ENCODE results near the gene PHTF2.

PHTF2 gene

DNA sequence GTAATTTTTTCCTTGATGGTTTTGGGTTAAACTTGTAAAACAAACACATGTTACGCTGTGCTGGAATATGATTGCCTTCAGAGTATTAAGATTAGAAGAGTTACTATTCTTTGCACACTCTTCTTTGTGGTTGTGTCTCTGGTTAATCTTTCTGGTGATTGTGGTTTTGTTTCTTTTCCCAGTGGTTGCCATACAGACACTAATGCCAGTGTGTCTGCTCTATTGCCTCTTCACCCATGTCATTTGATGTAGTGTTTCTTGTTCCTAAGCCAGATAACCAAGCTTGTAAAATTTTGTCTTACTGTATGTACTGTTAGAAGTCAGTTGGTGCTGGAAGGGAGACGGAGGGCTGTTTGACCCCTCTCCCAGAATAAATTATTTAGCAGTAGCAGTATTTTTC, 124.8 kb downstream of the PHTF2 start:
- ATAC-seq: no peak
- TF ChIP-seq ZNF8 (CRISPR knock-in tag; IDR thresholded peaks at IDR 0.05): no peak
- no peak for TF ChIP-seq ZFP30 (CRISPR knock-in tag; IDR thresholded peaks at IDR 0.05)
- no peak for TF ChIP-seq GLIS3 (CRISPR knock-in tag; IDR thresholded peaks at IDR 0.05)
- TF ChIP-seq, protein P1, sequence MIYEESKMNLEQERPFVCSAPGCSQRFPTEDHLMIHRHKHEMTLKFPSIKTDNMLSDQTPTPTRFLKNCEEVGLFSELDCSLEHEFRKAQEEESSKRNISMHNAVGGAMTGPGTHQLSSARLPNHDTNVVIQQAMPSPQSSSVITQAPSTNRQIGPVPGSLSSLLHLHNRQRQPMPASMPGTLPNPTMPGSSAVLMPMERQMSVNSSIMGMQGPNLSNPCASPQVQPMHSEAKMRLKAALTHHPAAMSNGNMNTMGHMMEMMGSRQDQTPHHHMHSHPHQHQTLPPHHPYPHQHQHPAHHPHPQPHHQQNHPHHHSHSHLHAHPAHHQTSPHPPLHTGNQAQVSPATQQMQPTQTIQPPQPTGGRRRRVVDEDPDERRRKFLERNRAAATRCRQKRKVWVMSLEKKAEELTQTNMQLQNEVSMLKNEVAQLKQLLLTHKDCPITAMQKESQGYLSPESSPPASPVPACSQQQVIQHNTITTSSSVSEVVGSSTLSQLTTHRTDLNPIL (CRISPR knock-in tag; IDR thresholded peaks at IDR 0.05; ENCODE audit: low read depth): no peak
- TF ChIP-seq ARNTL (CRISPR knock-in tag; IDR thresholded peaks at IDR 0.05; ENCODE audit: borderline replicate concordance, low read depth): no peak
- no peak for TF ChIP-seq SNAI2 (CRISPR knock-in tag; IDR thresholded peaks at IDR 0.05)
- no peak for TF ChIP-seq TCF4 (CRISPR knock-in tag; IDR thresholded peaks at IDR 0.05; ENCODE audit: borderline replicate concordance)
- TF ChIP-seq, protein P2, sequence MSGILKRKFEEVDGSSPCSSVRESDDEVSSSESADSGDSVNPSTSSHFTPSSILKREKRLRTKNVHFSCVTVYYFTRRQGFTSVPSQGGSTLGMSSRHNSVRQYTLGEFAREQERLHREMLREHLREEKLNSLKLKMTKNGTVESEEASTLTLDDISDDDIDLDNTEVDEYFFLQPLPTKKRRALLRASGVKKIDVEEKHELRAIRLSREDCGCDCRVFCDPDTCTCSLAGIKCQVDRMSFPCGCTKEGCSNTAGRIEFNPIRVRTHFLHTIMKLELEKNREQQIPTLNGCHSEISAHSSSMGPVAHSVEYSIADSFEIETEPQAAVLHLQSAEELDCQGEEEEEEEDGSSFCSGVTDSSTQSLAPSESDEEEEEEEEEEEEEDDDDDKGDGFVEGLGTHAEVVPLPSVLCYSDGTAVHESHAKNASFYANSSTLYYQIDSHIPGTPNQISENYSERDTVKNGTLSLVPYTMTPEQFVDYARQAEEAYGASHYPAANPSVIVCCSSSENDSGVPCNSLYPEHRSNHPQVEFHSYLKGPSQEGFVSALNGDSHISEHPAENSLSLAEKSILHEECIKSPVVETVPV (CRISPR knock-in tag; IDR thresholded peaks at IDR 0.05): no peak
- TF ChIP-seq, protein P3, sequence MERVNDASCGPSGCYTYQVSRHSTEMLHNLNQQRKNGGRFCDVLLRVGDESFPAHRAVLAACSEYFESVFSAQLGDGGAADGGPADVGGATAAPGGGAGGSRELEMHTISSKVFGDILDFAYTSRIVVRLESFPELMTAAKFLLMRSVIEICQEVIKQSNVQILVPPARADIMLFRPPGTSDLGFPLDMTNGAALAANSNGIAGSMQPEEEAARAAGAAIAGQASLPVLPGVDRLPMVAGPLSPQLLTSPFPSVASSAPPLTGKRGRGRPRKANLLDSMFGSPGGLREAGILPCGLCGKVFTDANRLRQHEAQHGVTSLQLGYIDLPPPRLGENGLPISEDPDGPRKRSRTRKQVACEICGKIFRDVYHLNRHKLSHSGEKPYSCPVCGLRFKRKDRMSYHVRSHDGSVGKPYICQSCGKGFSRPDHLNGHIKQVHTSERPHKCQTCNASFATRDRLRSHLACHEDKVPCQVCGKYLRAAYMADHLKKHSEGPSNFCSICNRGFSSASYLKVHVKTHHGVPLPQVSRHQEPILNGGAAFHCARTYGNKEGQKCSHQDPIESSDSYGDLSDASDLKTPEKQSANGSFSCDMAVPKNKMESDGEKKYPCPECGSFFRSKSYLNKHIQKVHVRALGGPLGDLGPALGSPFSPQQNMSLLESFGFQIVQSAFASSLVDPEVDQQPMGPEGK (CRISPR knock-in tag; IDR thresholded peaks at IDR 0.05; ENCODE audit: borderline replicate concordance): no peak
- TF ChIP-seq ESRRG (CRISPR knock-in tag; IDR thresholded peaks at IDR 0.05): no peak
- TF ChIP-seq OSR1 (CRISPR knock-in tag; IDR thresholded peaks at IDR 0.05): no peak
- TF ChIP-seq BACH2 (CRISPR knock-in tag; IDR thresholded peaks at IDR 0.05; ENCODE audit: borderline replicate concordance): no peak
- no peak for TF ChIP-seq ZC3H10 (CRISPR knock-in tag; IDR thresholded peaks at IDR 0.05)
- TF ChIP-seq ZFP3 (CRISPR knock-in tag; IDR thresholded peaks at IDR 0.05): no peak
- no peak for TF ChIP-seq ZNF565 (CRISPR knock-in tag; conservative IDR thresholded peaks at IDR 0.05; ENCODE audit: low read depth)
- TF ChIP-seq ZNF70 (CRISPR knock-in tag; IDR thresholded peaks at IDR 0.05): no peak
- TF ChIP-seq RARB (CRISPR knock-in tag; IDR thresholded peaks at IDR 0.05): no peak
- no peak for TF ChIP-seq ISL1 (CRISPR knock-in tag; IDR thresholded peaks at IDR 0.05)
- TF ChIP-seq, protein P4, sequence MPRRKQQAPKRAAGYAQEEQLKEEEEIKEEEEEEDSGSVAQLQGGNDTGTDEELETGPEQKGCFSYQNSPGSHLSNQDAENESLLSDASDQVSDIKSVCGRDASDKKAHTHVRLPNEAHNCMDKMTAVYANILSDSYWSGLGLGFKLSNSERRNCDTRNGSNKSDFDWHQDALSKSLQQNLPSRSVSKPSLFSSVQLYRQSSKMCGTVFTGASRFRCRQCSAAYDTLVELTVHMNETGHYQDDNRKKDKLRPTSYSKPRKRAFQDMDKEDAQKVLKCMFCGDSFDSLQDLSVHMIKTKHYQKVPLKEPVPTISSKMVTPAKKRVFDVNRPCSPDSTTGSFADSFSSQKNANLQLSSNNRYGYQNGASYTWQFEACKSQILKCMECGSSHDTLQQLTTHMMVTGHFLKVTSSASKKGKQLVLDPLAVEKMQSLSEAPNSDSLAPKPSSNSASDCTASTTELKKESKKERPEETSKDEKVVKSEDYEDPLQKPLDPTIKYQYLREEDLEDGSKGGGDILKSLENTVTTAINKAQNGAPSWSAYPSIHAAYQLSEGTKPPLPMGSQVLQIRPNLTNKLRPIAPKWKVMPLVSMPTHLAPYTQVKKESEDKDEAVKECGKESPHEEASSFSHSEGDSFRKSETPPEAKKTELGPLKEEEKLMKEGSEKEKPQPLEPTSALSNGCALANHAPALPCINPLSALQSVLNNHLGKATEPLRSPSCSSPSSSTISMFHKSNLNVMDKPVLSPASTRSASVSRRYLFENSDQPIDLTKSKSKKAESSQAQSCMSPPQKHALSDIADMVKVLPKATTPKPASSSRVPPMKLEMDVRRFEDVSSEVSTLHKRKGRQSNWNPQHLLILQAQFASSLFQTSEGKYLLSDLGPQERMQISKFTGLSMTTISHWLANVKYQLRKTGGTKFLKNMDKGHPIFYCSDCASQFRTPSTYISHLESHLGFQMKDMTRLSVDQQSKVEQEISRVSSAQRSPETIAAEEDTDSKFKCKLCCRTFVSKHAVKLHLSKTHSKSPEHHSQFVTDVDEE (CRISPR knock-in tag; IDR thresholded peaks at IDR 0.05): no peak

DNA sequence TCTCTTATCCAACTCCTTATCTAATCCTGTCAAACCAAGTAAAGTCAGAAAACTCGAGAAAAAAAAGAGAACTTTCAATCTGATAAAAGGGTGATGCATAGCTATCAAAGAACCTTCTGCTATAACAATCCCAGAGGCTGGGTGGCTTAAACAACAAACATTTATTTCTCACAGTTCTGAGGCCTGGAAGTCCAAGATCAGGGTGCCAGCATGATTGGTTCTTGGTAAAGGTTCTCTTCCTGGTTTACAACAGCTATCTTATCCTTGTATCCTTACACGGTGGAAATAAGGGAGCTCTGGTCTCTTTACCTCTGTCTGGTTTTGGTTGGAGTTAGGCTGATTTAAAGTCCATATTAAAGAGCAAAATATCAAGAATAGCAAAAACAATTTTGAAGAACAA, 131.9 kb downstream of the PHTF2 start:
- TF ChIP-seq ZNF565 (CRISPR knock-in tag; conservative IDR thresholded peaks at IDR 0.05; ENCODE audit: low read depth) (no peak), TOX (CRISPR knock-in tag; IDR thresholded peaks at IDR 0.05; ENCODE audit: borderline replicate concordance) (no peak), SNAI2 (CRISPR knock-in tag; IDR thresholded peaks at IDR 0.05) (no peak), ESRRG (CRISPR knock-in tag; IDR thresholded peaks at IDR 0.05) (no peak), TCF4 (CRISPR knock-in tag; IDR thresholded peaks at IDR 0.05; ENCODE audit: borderline replicate concordance) (no peak), BACH2 (CRISPR knock-in tag; IDR thresholded peaks at IDR 0.05; ENCODE audit: borderline replicate concordance) (no peak), OSR1 (CRISPR knock-in tag; IDR thresholded peaks at IDR 0.05) (no peak), ZFP30 (CRISPR knock-in tag; IDR thresholded peaks at IDR 0.05) (no peak), ZC3H10 (CRISPR knock-in tag; IDR thresholded peaks at IDR 0.05) (no peak), ZNF8 (CRISPR knock-in tag; IDR thresholded peaks at IDR 0.05) (no peak), ZNF70 (CRISPR knock-in tag; IDR thresholded peaks at IDR 0.05) (no peak)
- TF ChIP-seq, protein P3 (CRISPR knock-in tag; IDR thresholded peaks at IDR 0.05; ENCODE audit: borderline replicate concordance): no peak
- TF ChIP-seq, protein P2 (CRISPR knock-in tag; IDR thresholded peaks at IDR 0.05): no peak
- no peak for ATAC-seq

All from SK-N-SH treated with all-trans-retinoic acid at 6 μM for 48 hours (cell line).